OCI-LY1 (cell line): ENCODE results near the gene ATP6V1G2.

ENCODE experiments used
- CTCF ChIP-seq: fragments of 200-600 bp; sonication (generic), shearing (Covaris generic); IDR thresholded peaks from 2 replicates; pipeline ENCODE4 v1.5.1; 2017; ENCODE audit warnings: mild to moderate bottlenecking, antibody characterized with exemption, low read length, moderate library complexity, mixed read lengths
- EZH2 ChIP-seq: fragments of 200-600 bp; sonication (generic), shearing (Covaris generic); IDR thresholded peaks from 2 replicates; pipeline ENCODE4 v1.8.0; 2017; ENCODE audit warnings: borderline replicate concordance, mixed run types, mild to moderate bottlenecking, antibody characterized with exemption, low read length, moderate library complexity, mixed read lengths

DNA sequence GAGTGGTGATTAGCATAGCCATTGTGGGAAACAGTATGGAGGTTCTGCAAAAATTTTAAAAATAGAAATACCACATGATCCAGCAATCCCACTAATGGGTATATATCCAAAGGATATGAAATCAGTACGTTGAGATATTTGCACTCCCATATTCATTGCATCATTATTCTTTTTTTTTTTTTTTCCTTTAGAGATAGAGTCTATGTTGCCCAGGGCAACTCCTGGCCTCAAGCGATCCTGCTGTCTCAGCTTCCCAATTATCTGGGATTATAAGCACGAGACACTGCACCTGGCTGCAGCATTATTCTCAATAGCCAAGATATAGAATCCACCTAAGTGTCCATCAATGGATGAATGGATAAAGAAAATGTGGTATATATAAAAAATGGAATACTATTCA is 24.6 kb downstream of the ATP6V1G2 start:
- no peak for TF ChIP-seq CTCF
- TF ChIP-seq EZH2 = no peak
